HG02571 (cell line): ENCODE measurements around the gene CHRND.

Source experiments
- ATAC-seq: cut with Tn5 transposase; IDR thresholded peaks from one replicate; pipeline ENCODE4 v1.9.1; 2021; ENCODE audit warnings: mild to moderate bottlenecking, moderate library complexity; ENCODE audit not compliant: unreplicated experiment

The CHRND gene

GRCh38 chr2:232525791-232526371 lies at the start of gene CHRND:
Gene CHRND (plus strand): TSS chr2:232526160. CDS start chr2:232526216, 56 bp downstream.
- no peak for ATAC-seq

- ATAC-seq: no peak
These were observed 49.2 kb upstream of the CHRND start for GRCh38 chr2:232476791-232477190.

GRCh38 chr2:232477751-232478510 lies 48.0 kb upstream of the CHRND start:
- no peak for ATAC-seq

- ATAC-seq: no peak
These were observed 47.2 kb upstream of the CHRND start for GRCh38 chr2:232478571-232479340.

GRCh38 chr2:232479341-232480200 lies 46.4 kb upstream of the CHRND start:
- ATAC-seq: no peak

GRCh38 chr2:232480201-232481190 lies 45.5 kb upstream of the CHRND start:
- no peak for ATAC-seq

GRCh38 chr2:232481322-232482140 lies 44.4 kb upstream of the CHRND start:
- ATAC-seq: no peak

GRCh38 chr2:232482301-232483238 lies 43.4 kb upstream of the CHRND start:
- ATAC-seq: no peak

- no peak for ATAC-seq
These were observed 42.5 kb upstream of the CHRND start for GRCh38 chr2:232483311-232483922.

GRCh38 chr2:232483923-232484627 lies 41.9 kb upstream of the CHRND start:
- no peak for ATAC-seq

- no peak for ATAC-seq
These were observed 41.2 kb upstream of the CHRND start for GRCh38 chr2:232484628-232485347.

- no peak for ATAC-seq
These were observed 40.6 kb upstream of the CHRND start for GRCh38 chr2:232485348-232485756.

- no peak for ATAC-seq
These were observed 40.0 kb upstream of the CHRND start for GRCh38 chr2:232485757-232486557.

- no peak for ATAC-seq
These were observed 39.2 kb upstream of the CHRND start for GRCh38 chr2:232486558-232487384.
